Mesothelial cell of epicardium (in vitro differentiated cells): Measurements from ENCODE around the gene MXD4. TPM values are rescaled to one million over a fixed set of nuclear protein-coding genes. Genes with fewer than 3 reads are reported as not detected.

Source experiments
- DNase-seq, 2 experiments: peaks; one replicate each; pipeline ENCODE4 v3.0.0; 2021; ENCODE audit warnings: low spot score in 2 of 2; ENCODE audit not compliant: unreplicated experiment in 2 of 2
- H3K27ac Mint-ChIP-seq: 2 replicates; pipeline ENCODE4 v1.8.0; 2021; ENCODE audit warnings: mixed read lengths
- H3K27me3 Mint-ChIP-seq: 2 replicates; pipeline ENCODE4 v1.8.0; 2021; ENCODE audit warnings: low read depth, mixed read lengths
- H3K36me3 Mint-ChIP-seq: 2 replicates; pipeline ENCODE4 v1.8.0; 2021; ENCODE audit warnings: mixed read lengths
- H3K4me1 Mint-ChIP-seq: 2 replicates; pipeline ENCODE4 v1.8.0; 2021; ENCODE audit warnings: mixed read lengths
- H3K4me3 Mint-ChIP-seq: 2 replicates; pipeline ENCODE4 v1.8.0; 2021; ENCODE audit warnings: mild to moderate bottlenecking, moderate library complexity, mixed read lengths
- H3K9me3 Mint-ChIP-seq: 2 replicates; pipeline ENCODE4 v1.8.0; 2021; ENCODE audit warnings: mixed read lengths
- total RNA-seq: library from RNA; stranded (reverse); gene quantifications from 3 replicates; pipeline ENCODE4 v1.2.1, GENCODE V29; 2021
- TF ChIP-seq, protein P1 (sequence below): fragments of 200-600 bp; sonication (generic); IDR thresholded peaks from one replicate; pipeline ENCODE4 v1.5.0; 2021; ENCODE audit warnings: antibody characterized with exemption; ENCODE audit not compliant: unreplicated experiment

Gene MXD4
- total RNA-seq, 1 donor from 2014 or later = 104 TPM

DNA sequence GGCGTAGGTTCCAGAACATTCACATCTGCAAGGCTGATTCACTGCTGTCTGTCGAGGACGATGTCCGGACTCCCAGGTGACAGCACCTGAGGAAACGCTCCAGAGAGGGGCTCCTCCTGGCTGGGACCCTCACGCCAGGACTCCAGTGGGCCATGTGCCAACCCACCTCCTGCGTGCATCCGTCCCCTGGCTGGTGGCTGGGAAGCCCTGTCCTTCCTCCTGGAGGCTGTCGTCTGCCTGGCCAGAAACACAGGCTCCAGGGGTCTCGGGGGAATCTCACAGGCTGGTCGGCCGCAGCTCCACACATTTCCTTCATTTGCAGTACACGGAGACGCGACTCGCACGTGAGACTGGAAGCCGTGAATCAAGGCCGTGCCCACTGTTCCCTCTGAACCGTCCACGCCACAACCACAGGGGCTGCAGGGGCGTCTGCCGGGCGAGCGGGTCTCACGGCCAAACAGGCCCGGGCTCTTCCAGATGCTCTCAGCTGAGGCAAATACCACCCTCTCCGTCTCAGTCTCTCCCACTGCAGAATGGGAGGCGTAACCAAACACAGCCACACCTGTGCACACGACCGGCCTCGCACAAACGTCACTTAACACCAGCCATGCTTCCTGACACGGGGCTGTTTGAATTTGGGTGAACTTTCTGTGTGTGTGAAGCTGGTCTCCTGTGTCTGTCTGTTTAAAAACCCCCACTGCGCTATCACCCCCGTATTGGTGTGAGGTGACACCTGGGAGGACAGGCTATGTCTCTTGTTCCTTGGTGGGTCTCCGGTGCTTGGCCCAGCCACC, 38.7 kb upstream of the MXD4 start:
- TF ChIP-seq, protein P1, sequence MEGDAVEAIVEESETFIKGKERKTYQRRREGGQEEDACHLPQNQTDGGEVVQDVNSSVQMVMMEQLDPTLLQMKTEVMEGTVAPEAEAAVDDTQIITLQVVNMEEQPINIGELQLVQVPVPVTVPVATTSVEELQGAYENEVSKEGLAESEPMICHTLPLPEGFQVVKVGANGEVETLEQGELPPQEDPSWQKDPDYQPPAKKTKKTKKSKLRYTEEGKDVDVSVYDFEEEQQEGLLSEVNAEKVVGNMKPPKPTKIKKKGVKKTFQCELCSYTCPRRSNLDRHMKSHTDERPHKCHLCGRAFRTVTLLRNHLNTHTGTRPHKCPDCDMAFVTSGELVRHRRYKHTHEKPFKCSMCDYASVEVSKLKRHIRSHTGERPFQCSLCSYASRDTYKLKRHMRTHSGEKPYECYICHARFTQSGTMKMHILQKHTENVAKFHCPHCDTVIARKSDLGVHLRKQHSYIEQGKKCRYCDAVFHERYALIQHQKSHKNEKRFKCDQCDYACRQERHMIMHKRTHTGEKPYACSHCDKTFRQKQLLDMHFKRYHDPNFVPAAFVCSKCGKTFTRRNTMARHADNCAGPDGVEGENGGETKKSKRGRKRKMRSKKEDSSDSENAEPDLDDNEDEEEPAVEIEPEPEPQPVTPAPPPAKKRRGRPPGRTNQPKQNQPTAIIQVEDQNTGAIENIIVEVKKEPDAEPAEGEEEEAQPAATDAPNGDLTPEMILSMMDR = no peak
- H3K9me3 Mint-ChIP-seq = peaks cover 7% of the 10 kb centered on the region
- H3K4me1 Mint-ChIP-seq = no peaks in the 10 kb centered on the region
- peaks cover 9% of the 10 kb centered on the region for H3K27me3 Mint-ChIP-seq
- H3K27ac Mint-ChIP-seq = no peak overlapping the region
- no peaks in the 10 kb centered on the region for H3K36me3 Mint-ChIP-seq
- DNase-seq = peak in 1 of 2 experiments; percentile 33
- H3K4me3 Mint-ChIP-seq = no peak overlapping the region

DNA sequence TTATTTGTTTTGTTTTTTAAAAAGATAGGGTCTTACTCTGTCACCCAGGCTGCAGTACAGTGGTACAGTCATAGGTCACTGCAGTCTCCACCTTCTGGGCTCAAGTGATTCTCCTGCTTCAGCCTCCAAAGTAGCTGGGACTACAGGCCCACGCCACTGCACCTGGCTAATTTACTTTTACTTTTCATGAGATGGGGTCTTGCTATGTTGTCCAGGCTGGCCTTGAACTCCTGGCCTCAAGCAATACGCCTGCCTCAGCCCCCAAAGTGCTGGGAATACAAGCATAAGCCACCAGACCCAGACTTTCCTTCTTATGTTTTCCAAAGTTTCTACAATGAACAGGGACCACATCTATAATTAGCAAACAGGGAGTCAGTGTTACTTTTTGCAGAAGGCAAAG, 37.9 kb upstream of the MXD4 start:
- peak in 1 of 2 experiments; percentile 13 for DNase-seq
- Mint-ChIP-seq H3K27me3 (peaks cover 9% of the 10 kb centered on the region), H3K9me3 (peaks cover 7% of the 10 kb centered on the region), H3K27ac (no peak overlapping the region), H3K4me1 (no peaks in the 10 kb centered on the region), H3K36me3 (no peaks in the 10 kb centered on the region), H3K4me3 (no peak overlapping the region)
- TF ChIP-seq, protein P1 = no peak

DNA sequence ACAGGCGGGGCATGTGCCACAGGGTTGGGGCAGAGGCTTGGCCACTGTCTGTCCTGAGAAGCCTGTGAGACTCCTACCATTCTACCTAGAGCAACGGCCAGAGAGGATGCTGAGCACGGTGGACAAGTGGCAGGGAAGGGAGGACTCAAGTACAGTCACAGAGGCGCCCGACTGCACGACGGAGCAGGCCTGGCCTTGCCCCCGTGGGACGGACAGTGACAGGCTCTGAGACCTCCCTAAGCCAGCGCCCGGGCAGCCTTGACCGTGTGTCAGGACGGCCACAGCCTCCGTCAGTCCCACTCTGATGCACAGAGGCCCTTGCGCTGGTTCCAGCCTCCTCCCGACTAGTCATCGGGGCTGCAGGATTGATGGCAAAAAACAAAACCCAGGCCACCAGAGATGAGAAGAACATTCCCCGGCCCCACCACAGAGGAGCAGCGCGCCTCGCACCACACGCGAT, 36.7 kb upstream of the MXD4 start:
- peaks cover 16% of the 10 kb centered on the region for H3K9me3 Mint-ChIP-seq
- TF ChIP-seq, protein P1 = no peak
- H3K4me3 Mint-ChIP-seq = no peak overlapping the region
- H3K4me1 Mint-ChIP-seq = no peaks in the 10 kb centered on the region
- H3K27ac Mint-ChIP-seq = no peak overlapping the region
- peak in 1 of 2 experiments; percentile 35 for DNase-seq
- peaks cover 2% of the 10 kb centered on the region for H3K36me3 Mint-ChIP-seq
- peaks cover 9% of the 10 kb centered on the region for H3K27me3 Mint-ChIP-seq

DNA sequence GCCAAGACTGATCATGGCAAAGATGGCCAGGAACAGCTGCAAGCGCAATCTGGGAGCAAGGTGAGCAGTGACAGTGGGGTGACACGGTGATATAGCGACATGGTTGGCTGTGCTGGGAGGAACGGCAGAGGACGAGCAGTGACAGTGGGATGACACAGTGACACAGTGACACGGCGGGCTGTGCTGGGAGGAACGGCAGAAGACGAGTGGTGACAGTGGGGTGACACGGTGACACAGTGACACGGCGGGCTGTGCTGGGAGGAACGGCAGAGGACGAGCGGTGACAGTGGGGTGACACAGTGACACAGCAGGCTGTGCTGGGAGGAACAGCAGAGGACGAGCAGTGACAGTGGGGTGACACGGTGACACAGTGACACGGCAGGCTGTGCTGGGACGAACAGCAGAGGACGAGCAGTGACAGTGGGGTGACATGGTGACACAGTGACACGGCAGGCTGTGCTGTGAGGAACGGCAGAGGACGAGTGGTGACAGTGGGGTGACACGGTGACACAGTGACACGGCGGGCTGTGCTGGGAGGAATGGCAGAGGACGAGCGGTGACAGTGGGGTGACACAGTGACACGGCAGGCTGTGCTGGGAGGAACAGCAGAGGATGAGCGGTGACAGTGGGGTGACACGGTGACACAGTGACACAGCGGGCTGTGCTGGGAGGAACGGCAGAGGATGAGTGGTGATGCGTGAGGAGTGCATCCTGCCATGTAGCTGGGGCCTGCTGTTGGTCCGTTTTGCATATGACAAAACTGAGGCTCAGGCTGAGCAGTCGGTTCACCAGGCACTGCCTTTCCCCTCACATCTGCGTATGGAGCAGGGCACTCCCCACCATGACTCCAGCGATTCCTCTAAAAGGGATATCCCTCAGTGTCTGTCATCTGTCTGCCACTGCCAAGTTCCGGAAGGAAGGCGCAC, 36.0 kb upstream of the MXD4 start:
- DNase-seq = peak in 1 of 2 experiments; percentile 16
- H3K27ac Mint-ChIP-seq = no peak overlapping the region
- H3K9me3 Mint-ChIP-seq = peaks cover 16% of the 10 kb centered on the region
- peaks cover 4% of the 10 kb centered on the region for H3K4me1 Mint-ChIP-seq
- H3K36me3 Mint-ChIP-seq = peaks cover 2% of the 10 kb centered on the region
- no peak overlapping the region for H3K4me3 Mint-ChIP-seq
- peaks cover 9% of the 10 kb centered on the region for H3K27me3 Mint-ChIP-seq
- TF ChIP-seq, protein P1 = no peak

DNA sequence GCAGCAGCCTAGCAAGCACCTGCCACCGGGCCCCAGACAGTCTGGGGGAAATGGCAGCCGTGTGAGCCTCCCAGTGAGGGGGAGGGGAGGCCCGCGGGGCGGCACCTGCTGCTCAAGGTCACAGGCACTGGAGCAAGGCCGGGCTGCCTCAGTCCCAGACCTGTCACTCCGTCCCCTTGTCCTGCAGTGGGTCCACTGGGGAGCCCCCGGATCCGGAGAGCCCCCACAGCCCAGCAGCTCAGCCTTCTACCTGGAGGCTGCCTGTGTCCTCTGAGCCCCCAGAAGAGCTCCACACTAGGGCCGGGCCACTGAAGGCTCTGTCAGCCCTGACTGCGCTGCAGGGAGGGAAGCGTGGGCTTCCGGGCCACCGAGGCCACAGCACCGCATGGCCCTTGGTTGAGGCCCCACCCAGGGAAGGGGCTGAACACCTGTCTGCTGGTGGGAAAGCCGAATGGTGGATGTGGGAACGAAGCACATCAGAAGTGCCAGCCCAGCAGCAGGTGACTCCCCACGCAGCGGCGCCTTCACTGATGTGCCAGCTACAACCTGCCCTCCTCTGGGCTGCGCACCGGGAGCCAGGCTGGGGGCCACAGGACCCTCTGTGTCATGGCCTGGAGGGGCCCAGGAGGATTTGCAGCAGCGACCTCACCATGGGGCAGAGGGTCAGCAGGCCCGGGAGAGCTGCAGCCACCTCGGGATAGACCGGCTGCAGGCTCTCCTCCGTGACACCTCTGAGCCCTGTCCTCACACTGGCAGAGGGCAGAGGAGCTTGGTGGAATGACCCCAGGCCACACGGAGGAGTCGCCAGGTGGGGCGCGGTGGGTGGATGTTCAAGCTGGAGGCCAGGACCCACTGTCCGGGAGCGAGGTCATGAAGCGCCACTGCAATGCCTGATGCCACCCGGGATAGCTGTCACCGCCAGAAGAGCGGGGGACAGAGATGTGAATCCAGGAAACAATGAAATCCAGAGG, 35.0 kb upstream of the MXD4 start:
- no peak overlapping the region for H3K27ac Mint-ChIP-seq

More for the DNA sequence above, 35.0 kb upstream of the MXD4 start:
- Mint-ChIP-seq H3K9me3 (peaks cover 9% of the 10 kb centered on the region), H3K4me3 (no peak overlapping the region), H3K27me3 (peaks cover 9% of the 10 kb centered on the region), H3K36me3 (peaks cover 2% of the 10 kb centered on the region), H3K4me1 (peaks cover 13% of the 10 kb centered on the region)
- TF ChIP-seq, protein P1 = no peak
- peak in 1 of 2 experiments; percentile 36 for DNase-seq
